Measurements from ENCODE around the gene ITGAL. TPM values are rescaled to one million over a fixed set of nuclear protein-coding genes. Genes with fewer than 3 reads are reported as not detected.

Gene ITGAL
- polyA plus RNA-seq, 1 donor (not counting 4 experiments of a cell fraction or from before 2014, with no cell fraction given) = not detected

- Histone ChIP-seq H3K36me3 (ENCODE audit: control insufficient read depth in 2 of 2, extremely low read depth in 1 of 2, insufficient read depth in 2 of 2, low read length in 2 of 2) (no peaks in the 10 kb centered on the region), H3K4me2 (ENCODE audit: control insufficient read depth, extremely low read depth, insufficient read depth, low read depth, low read length) (peak within 1 kb of the TSS; percentile 91), H3K9me1 (ENCODE audit: control insufficient read depth, extremely low read depth, insufficient read depth, low read length) (no peaks in the 10 kb centered on the region), H2AFZ (ENCODE audit: control insufficient read depth, low read length) (peak within 1 kb of the TSS; percentile 82), H4K20me1 (ENCODE audit: control insufficient read depth, extremely low read depth, insufficient read depth, low read length) (no peaks in the 10 kb centered on the region), H3K4me3 (ENCODE audit: control insufficient read depth in 2 of 3, extremely low read depth in 1 of 3, insufficient read depth in 2 of 3, low read depth in 1 of 3, low read length in 3 of 3) (peak within 1 kb of the TSS; percentile 45 to 75 (median 74)), H3K27me3 (ENCODE audit: control insufficient read depth, extremely low read depth, insufficient read depth, low read length) (no peaks in the 10 kb centered on the region), H3K79me2 (ENCODE audit: control insufficient read depth, insufficient read depth, low read length) (no peaks in the 10 kb centered on the region), H3K9ac (ENCODE audit: control insufficient read depth, extremely low read depth, insufficient read depth, low read length) (peak within 1 kb of the TSS; percentile 87), H3K27ac (ENCODE audit: control insufficient read depth, insufficient read depth, low read length) (peak within 1 kb of the TSS; percentile 88), H3K4me1 (ENCODE audit: control insufficient read depth, extremely low read depth, insufficient read depth, low read length) (peaks cover 24% of the 10 kb centered on the region), H3K9me3 (ENCODE audit: control insufficient read depth, low read depth, low read length) (no peaks in the 10 kb centered on the region)
- no peak for TF ChIP-seq EZH2 (IDR thresholded peaks at IDR 0.05; ENCODE audit: low read length)
- TF ChIP-seq CTCF (optimal IDR thresholded peaks at IDR 0.05 in 1 of 3, IDR thresholded peaks at IDR 0.05 in 1 of 3, conservative IDR thresholded peaks at IDR 0.05 in 1 of 3; ENCODE audit: extremely low read depth in 1 of 3, insufficient read depth in 2 of 3, low read length in 3 of 3) = no peak
- DNase-seq (ENCODE audit: low read depth, low spot score) (no peak), FAIRE-seq (no peak)
- dilution Hi-C loops (cut with MboI; ENCODE audit: extremely low pct_ligation_motif_present, low sequenced_read_pairs) = no loop called here
These were observed 99.1 kb downstream of the ITGAL start, which contains the start of gene ZNF688 for GRCh38 chr16:30571445-30572322. Gene ZNF688 (minus strand): TSS chr16:30571714. CDS start chr16:30571629, 85 bp downstream.

Small RNAs within 50 kb of the gene (small RNA-seq; reads per million reads assigned to genes)
- gene MIR4518 (ENCODE audit: insufficient read length in 3 of 3, low read depth in 3 of 3, low replicate concordance in 1 of 3) (0 reads per million in 3 experiments), gene RF00019 (ENCODE audit: insufficient read length in 3 of 3, low read depth in 3 of 3, low replicate concordance in 1 of 3) (0 reads per million in 3 experiments), gene RNU7-61P (ENCODE audit: insufficient read length in 3 of 3, low read depth in 3 of 3, low replicate concordance in 1 of 3) (0 reads per million in 3 experiments)

Other genes with a start within 250 kb of the ITGAL start
- 1.0 to 2.0 TPM (median 1.6 TPM) in 3 replicates for gene NPIPB13, start 224.3 kb upstream of the ITGAL start, polyA plus RNA-seq
- gene CD2BP2, start 117.4 kb upstream of the ITGAL start, polyA plus RNA-seq = 41.2 to 49.5 TPM (median 44.4 TPM) in 3 replicates
- gene TBC1D10B, start 102.2 kb upstream of the ITGAL start, polyA plus RNA-seq = 8.6 to 20.0 TPM (median 8.9 TPM) in 3 replicates
- 0.82 TPM in 1 of 3 replicates, not detected in the others for gene MYL11, start 97.9 kb upstream of the ITGAL start, polyA plus RNA-seq
- 0.04 TPM in 1 of 3 replicates, not detected in the others for gene SEPTIN1, start 90.2 kb upstream of the ITGAL start, polyA plus RNA-seq
- gene ZNF48, start 77.3 kb upstream of the ITGAL start, polyA plus RNA-seq = 3.7 to 4.3 TPM (median 3.7 TPM) in 3 replicates
- 2.8 to 4.1 TPM (median 4.0 TPM) in 3 replicates for gene ZNF771, start 65.1 kb upstream of the ITGAL start, polyA plus RNA-seq
- 68.5 to 95.8 TPM (median 88.5 TPM) in 3 replicates for gene DCTPP1, start 42.7 kb upstream of the ITGAL start, polyA plus RNA-seq
- 33.2 to 38.1 TPM (median 36.5 TPM) in 3 replicates for gene SEPHS2, start 26.9 kb upstream of the ITGAL start, polyA plus RNA-seq
- 10.9 to 16.6 TPM (median 13.7 TPM) in 3 replicates for gene ZNF768, start 53.8 kb downstream of the ITGAL start, polyA plus RNA-seq
- 2.2 to 4.3 TPM (median 2.7 TPM) in 3 replicates for gene ZNF747, start 62.1 kb downstream of the ITGAL start, polyA plus RNA-seq
- 1.6 to 2.3 TPM (median 1.6 TPM) in 3 replicates for gene ZNF764, start 85.6 kb downstream of the ITGAL start, polyA plus RNA-seq
- gene ZNF688, start 99.0 kb downstream of the ITGAL start, polyA plus RNA-seq = 3.8 to 4.9 TPM (median 4.3 TPM) in 3 replicates
- 3.4 to 4.6 TPM (median 4.1 TPM) in 3 replicates for gene ZNF785, start 113.0 kb downstream of the ITGAL start, polyA plus RNA-seq
- 2.1 to 5.7 TPM (median 3.3 TPM) in 3 replicates for gene ZNF689, start 137.6 kb downstream of the ITGAL start, polyA plus RNA-seq
- 4.3 to 7.4 TPM (median 4.8 TPM) in 3 replicates for gene PRR14, start 178.2 kb downstream of the ITGAL start, polyA plus RNA-seq
- gene FBRS, start 185.7 kb downstream of the ITGAL start, polyA plus RNA-seq = 5.1 to 7.7 TPM (median 7.3 TPM) in 3 replicates
- gene SRCAP, start 226.4 kb downstream of the ITGAL start, polyA plus RNA-seq = 1.0 to 4.6 TPM (median 1.4 TPM) in 3 replicates

Data from keratinocyte (primary cell).